ENCODE results near the gene PDXK. TPM values are rescaled to one million over a fixed set of nuclear protein-coding genes. Genes with fewer than 3 reads are reported as not detected.
A peak's percentile ranks its signal among the peaks of the same experiment; 100 is the strongest.

The PDXK gene
- total and polyA plus RNA-seq, 10 of the 15 experiments (the other 5 are each of a cell fraction or from before 2014, with no cell fraction given): 3.7 to 141 (median 60.0) TPM

- peak within 1 kb of the TSS; percentile 83 for H3K4me3 ChIP-seq
- no TSS peak for BruUV-seq (replicated peaks)
- no peak for TF ChIP-seq IRF3 (IDR thresholded peaks at IDR 0.05)
- peak; percentile 44; the same call in 1 of the 2 replicates for TF ChIP-seq CREM (IDR thresholded peaks at IDR 0.05; ENCODE audit: low read depth)
- no peak for TF ChIP-seq IKZF2 (IDR thresholded peaks at IDR 0.05)
- TF ChIP-seq YY1 (IDR thresholded peaks at IDR 0.05; ENCODE audit: low read depth, low read length): 0 out of 2 replicates have a peak, but pooled peaks have one; percentile 15
- peak; percentile 91 to 98 for TF ChIP-seq BHLHE40 (IDR thresholded peaks at IDR 0.05; ENCODE audit: borderline replicate concordance in 1 of 2, low read depth in 2 of 2, low read length in 1 of 2)
- peak; percentile 81 for TF ChIP-seq POLR2AphosphoS5 (IDR thresholded peaks at IDR 0.05; ENCODE audit: low read length)
- no peak for TF ChIP-seq WRNIP1 (IDR thresholded peaks at IDR 0.05; ENCODE audit: borderline replicate concordance, low read depth, low read length)
- no peak for TF ChIP-seq PAX8 (IDR thresholded peaks at IDR 0.05)
- peak; percentile 96 for TF ChIP-seq USF1 (IDR thresholded peaks at IDR 0.05; ENCODE audit: borderline replicate concordance, extremely low read length, insufficient read depth, low read depth, low read length)
- TF ChIP-seq SREBF2 (IDR thresholded peaks at IDR 0.05; ENCODE audit: low read length): no peak
- peak; percentile 86; the same call in 1 of the 2 replicates for TF ChIP-seq POLR2AphosphoS2 (IDR thresholded peaks at IDR 0.05; ENCODE audit: low read depth, low read length)
- TF ChIP-seq DPF2 (IDR thresholded peaks at IDR 0.05): peak; percentile 81
- no peak for TF ChIP-seq BMI1 (IDR thresholded peaks at IDR 0.05; ENCODE audit: borderline replicate concordance)
- TF ChIP-seq BRCA1 (IDR thresholded peaks at IDR 0.05; ENCODE audit: low read depth, low read length): no peak
- peak; percentile 71; the same call in 1 of the 2 replicates for TF ChIP-seq TAF1 (IDR thresholded peaks at IDR 0.05; ENCODE audit: borderline replicate concordance, low read depth, low read length)
- peak; percentile 75 for TF ChIP-seq SMARCA5 (IDR thresholded peaks at IDR 0.05)
- no peak; the same call in 1 of the 2 replicates for TF ChIP-seq SMAD5 (IDR thresholded peaks at IDR 0.05; ENCODE audit: low read depth)
- TF ChIP-seq MYB (IDR thresholded peaks at IDR 0.05; ENCODE audit: borderline replicate concordance, low read depth, low read length): no peak
- TF ChIP-seq ZNF687 (IDR thresholded peaks at IDR 0.05): peak; percentile 80
- TF ChIP-seq RAD51 (IDR thresholded peaks at IDR 0.05): peak; percentile 92
Measured at GRCh38 chr21:43775795-43776430, 57.0 kb downstream of the PDXK start, which contains the start of gene CSTB. CSTB (minus strand) TSS chr21:43776308; CDS start chr21:43776269, 39 bp downstream.

More at GRCh38 chr21:43775795-43776430, 57.0 kb downstream of the PDXK start, which contains the start of gene CSTB:
- peak within 1 kb of the TSS; percentile 58 for H3K27ac ChIP-seq (ENCODE audit: control insufficient read depth, insufficient read depth)
- H3K9ac ChIP-seq (ENCODE audit: control insufficient read depth, insufficient read depth, low read length): peak within 1 kb of the TSS; percentile 76
- in situ Hi-C loops (cut with MboI): no loop called here
- ChIA-PET SMC1A (ENCODE audit: uncharacterized antibody, unreplicated experiment) (no interaction called here), RAD21 (ENCODE audit: unreplicated experiment) (no interaction called here), CTCF (no interaction called here), POLR2A (no interaction called here)
- peak within 1 kb of the TSS; percentile 71 for H2AFZ ChIP-seq (ENCODE audit: control insufficient read depth, low read depth, low read length)
- H3K4me1 ChIP-seq (ENCODE audit: control insufficient read depth, insufficient read depth, low read length): peaks cover 9% of the 10 kb centered on the region
- no peak for FAIRE-seq
- no peak for DNase-seq (ENCODE audit: low read depth, low spot score)
- peaks cover 10% of the 10 kb centered on the region for H3K79me2 ChIP-seq (ENCODE audit: control insufficient read depth, insufficient read depth, low read length)
- H3K27me3 ChIP-seq (replicated peaks in 1 of 2; ENCODE audit: control insufficient read depth in 2 of 2, insufficient read depth in 2 of 2, low read length in 1 of 2): no peaks in the 10 kb centered on the region
- ATAC-seq: peak; percentile 77
- H4K20me1 ChIP-seq (ENCODE audit: control insufficient read depth, insufficient read depth): no peaks in the 10 kb centered on the region
- peaks cover 2 to 5% of the 10 kb centered on the region in 2 experiments; a peak in 2 of 4 replicates for H3K36me3 ChIP-seq (ENCODE audit: control insufficient read depth in 2 of 2, insufficient read depth in 2 of 2, low read length in 1 of 2)
- intact Hi-C loops (cut with micrococcal nuclease; ENCODE audit: unreplicated experiment): loop anchor here (5.0 kb wide), 1 partner anchor 49 kb away; no protein-coding TSS in a partner anchor
- 5% methylated on average over 37 of the region's 71 CpGs for WGBS (ENCODE audit: insufficient coverage, insufficient replicate concordance, low lambda C conversion rate, missing lambda C conversion rate)
- H3K9me3 ChIP-seq (replicated peaks; ENCODE audit: control insufficient read depth, insufficient read depth, low read length): peaks cover 2% of the 10 kb centered on the region; the same call in 1 of the 3 replicates
- peak within 1 kb of the TSS; percentile 92 for H3K4me2 ChIP-seq (ENCODE audit: control insufficient read depth, insufficient read depth)

Measured in GM12878 (cell line).